ENCODE data around the gene MGMT. TPM values are rescaled to one million over a fixed set of nuclear protein-coding genes. Genes with fewer than 3 reads are reported as not detected.

MGMT gene
- total and polyA plus RNA-seq, 2 donors from 2014 or later = 25.9 to 70.0 TPM

GRCh38 chr10:129621693-129622092 is 154.7 kb downstream of the MGMT start:
- Histone ChIP-seq H3K36me3 (ENCODE audit: control insufficient read depth in 2 of 3, insufficient read depth in 3 of 3, low read length in 3 of 3) (no peaks in the 10 kb centered on the region), H3K4me3 (ENCODE audit: low read length in 3 of 3) (no peak overlapping the region), H3K4me1 (ENCODE audit: control insufficient read depth in 2 of 3, insufficient read depth in 2 of 3, low read depth in 1 of 3, low read length in 3 of 3) (no peaks in the 10 kb centered on the region), H3K9ac (ENCODE audit: low read length in 3 of 3) (no peak overlapping the region), H3K27me3 (ENCODE audit: control insufficient read depth, insufficient read depth, low read length) (no peaks in the 10 kb centered on the region), H3K27ac (ENCODE audit: low read depth in 2 of 2, low read length in 2 of 2) (no peak overlapping the region), H3K9me3 (ENCODE audit: control insufficient read depth in 2 of 3, insufficient read depth in 1 of 3, low read length in 3 of 3) (no peaks in the 10 kb centered on the region)
- FAIRE-seq = no peak
- intact Hi-C loops (cut with DNase I) = no loop called here
- DNase-seq = no peak
- TF ChIP-seq CTCF (IDR thresholded peaks at IDR 0.05; ENCODE audit: borderline replicate concordance, extremely low read depth, insufficient read depth) = no peak

- no peak for FAIRE-seq
- Histone ChIP-seq H3K27ac (ENCODE audit: low read depth in 2 of 2, low read length in 2 of 2) (no peak overlapping the region), H3K9me3 (ENCODE audit: control insufficient read depth in 2 of 3, insufficient read depth in 1 of 3, low read length in 3 of 3) (no peaks in the 10 kb centered on the region), H3K9ac (ENCODE audit: low read length in 3 of 3) (no peak overlapping the region), H3K36me3 (ENCODE audit: control insufficient read depth in 2 of 3, insufficient read depth in 3 of 3, low read length in 3 of 3) (no peaks in the 10 kb centered on the region), H3K4me1 (ENCODE audit: control insufficient read depth in 2 of 3, insufficient read depth in 2 of 3, low read depth in 1 of 3, low read length in 3 of 3) (no peaks in the 10 kb centered on the region), H3K27me3 (ENCODE audit: control insufficient read depth, insufficient read depth, low read length) (no peaks in the 10 kb centered on the region), H3K4me3 (ENCODE audit: low read length in 3 of 3) (no peak overlapping the region)
- DNase-seq = no peak
- TF ChIP-seq CTCF (IDR thresholded peaks at IDR 0.05; ENCODE audit: borderline replicate concordance, extremely low read depth, insufficient read depth) = no peak
- intact Hi-C loops (cut with DNase I) = no loop called here
These were observed 155.2 kb downstream of the MGMT start for GRCh38 chr10:129622291-129622690.

- Histone ChIP-seq H3K9me3 (ENCODE audit: control insufficient read depth in 2 of 3, insufficient read depth in 1 of 3, low read length in 3 of 3) (no peaks in the 10 kb centered on the region), H3K4me1 (ENCODE audit: control insufficient read depth in 2 of 3, insufficient read depth in 2 of 3, low read depth in 1 of 3, low read length in 3 of 3) (no peaks in the 10 kb centered on the region), H3K36me3 (ENCODE audit: control insufficient read depth in 2 of 3, insufficient read depth in 3 of 3, low read length in 3 of 3) (no peaks in the 10 kb centered on the region), H3K9ac (ENCODE audit: low read length in 3 of 3) (no peak overlapping the region), H3K27ac (ENCODE audit: low read depth in 2 of 2, low read length in 2 of 2) (no peak overlapping the region), H3K27me3 (ENCODE audit: control insufficient read depth, insufficient read depth, low read length) (no peaks in the 10 kb centered on the region), H3K4me3 (ENCODE audit: low read length in 3 of 3) (no peak overlapping the region)
- no peak for DNase-seq
- no peak for FAIRE-seq
- intact Hi-C loops (cut with DNase I) = no loop called here
- TF ChIP-seq CTCF (IDR thresholded peaks at IDR 0.05; ENCODE audit: borderline replicate concordance, extremely low read depth, insufficient read depth) = no peak
These were observed 155.7 kb downstream of the MGMT start for GRCh38 chr10:129622736-129623135.

GRCh38 chr10:129624526-129624925 is 157.5 kb downstream of the MGMT start:
- FAIRE-seq (no peak), DNase-seq (no peak)
- Histone ChIP-seq H3K4me3 (ENCODE audit: low read length in 3 of 3) (no peak overlapping the region), H3K9ac (ENCODE audit: low read length in 3 of 3) (no peak overlapping the region), H3K36me3 (ENCODE audit: control insufficient read depth in 2 of 3, insufficient read depth in 3 of 3, low read length in 3 of 3) (no peaks in the 10 kb centered on the region), H3K9me3 (ENCODE audit: control insufficient read depth in 2 of 3, insufficient read depth in 1 of 3, low read length in 3 of 3) (no peaks in the 10 kb centered on the region), H3K27me3 (ENCODE audit: control insufficient read depth, insufficient read depth, low read length) (no peaks in the 10 kb centered on the region), H3K27ac (ENCODE audit: low read depth in 2 of 2, low read length in 2 of 2) (no peak overlapping the region), H3K4me1 (ENCODE audit: control insufficient read depth in 2 of 3, insufficient read depth in 2 of 3, low read depth in 1 of 3, low read length in 3 of 3) (no peaks in the 10 kb centered on the region)
- no peak for TF ChIP-seq CTCF (IDR thresholded peaks at IDR 0.05; ENCODE audit: borderline replicate concordance, extremely low read depth, insufficient read depth)
- intact Hi-C loops (cut with DNase I) = no loop called here
